GM19468 (cell line): ENCODE results near the gene FDCSP.
"Not testable (repeated sequence)": the region's sequence is repeated elsewhere in the genome, so short reads cannot be mapped to it uniquely, and the experiment has no call there.

Source experiments
- ATAC-seq: cut with Tn5 transposase; IDR thresholded peaks from one replicate; pipeline ENCODE4 v1.9.1; 2021; ENCODE audit warnings: mild to moderate bottlenecking, moderate library complexity, moderate number of reproducible peaks; ENCODE audit not compliant: unreplicated experiment; ENCODE audit errors: extremely low read depth

FDCSP gene

DNA sequence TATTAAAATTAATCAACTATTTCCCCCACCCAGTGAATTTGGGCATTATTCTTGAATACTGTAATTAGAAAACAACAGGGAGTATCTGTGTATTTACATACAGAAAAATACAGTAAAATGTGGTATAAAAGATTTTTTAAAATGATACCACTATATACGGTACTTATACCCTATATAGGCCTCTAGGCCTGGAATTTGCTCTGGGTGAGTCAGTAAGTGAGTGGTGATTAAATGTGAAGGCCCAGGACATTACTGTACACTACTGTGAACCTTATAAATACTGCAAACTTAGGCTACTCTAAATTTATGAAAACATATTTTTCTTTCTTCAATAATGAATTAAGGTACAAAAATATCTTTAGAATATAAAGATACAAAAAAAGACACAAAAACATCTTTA, 10.2 kb downstream of the FDCSP start:
- ATAC-seq, result no peak

DNA sequence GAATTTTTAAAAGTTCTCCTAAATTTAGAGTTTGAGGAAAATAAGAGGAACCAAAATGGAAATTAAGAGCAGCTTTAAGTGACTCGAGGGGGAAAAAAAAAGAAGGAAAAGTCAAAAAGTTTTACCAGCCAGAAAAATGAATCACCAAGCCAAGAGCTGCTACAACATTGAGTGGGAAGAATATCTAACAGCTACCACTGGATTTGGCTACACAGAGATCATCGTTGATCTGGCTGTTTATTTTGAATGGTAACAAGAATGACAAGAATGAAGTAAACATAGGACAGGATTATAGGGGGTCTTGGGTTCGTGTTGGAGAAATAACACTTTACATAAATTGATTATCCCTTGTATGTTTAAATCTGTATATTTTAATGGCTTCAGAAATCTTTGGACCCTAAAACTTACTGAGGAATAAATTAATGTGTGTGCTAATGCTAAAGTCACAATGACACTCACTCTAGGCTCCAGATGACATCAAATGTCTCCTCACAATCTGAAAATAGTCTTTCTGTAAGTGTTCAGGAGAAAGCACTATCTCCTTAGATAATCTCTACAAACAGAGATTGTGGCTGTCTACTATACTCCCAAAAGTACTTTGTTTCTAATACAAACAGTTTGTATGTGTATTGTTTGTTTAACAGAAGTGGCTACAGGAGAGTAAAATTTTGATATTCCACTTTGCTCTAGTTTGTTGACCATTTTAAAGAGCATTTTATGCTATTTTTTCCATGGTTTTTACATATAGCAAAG, 13.4 kb downstream of the FDCSP start:
- no peak for ATAC-seq

DNA sequence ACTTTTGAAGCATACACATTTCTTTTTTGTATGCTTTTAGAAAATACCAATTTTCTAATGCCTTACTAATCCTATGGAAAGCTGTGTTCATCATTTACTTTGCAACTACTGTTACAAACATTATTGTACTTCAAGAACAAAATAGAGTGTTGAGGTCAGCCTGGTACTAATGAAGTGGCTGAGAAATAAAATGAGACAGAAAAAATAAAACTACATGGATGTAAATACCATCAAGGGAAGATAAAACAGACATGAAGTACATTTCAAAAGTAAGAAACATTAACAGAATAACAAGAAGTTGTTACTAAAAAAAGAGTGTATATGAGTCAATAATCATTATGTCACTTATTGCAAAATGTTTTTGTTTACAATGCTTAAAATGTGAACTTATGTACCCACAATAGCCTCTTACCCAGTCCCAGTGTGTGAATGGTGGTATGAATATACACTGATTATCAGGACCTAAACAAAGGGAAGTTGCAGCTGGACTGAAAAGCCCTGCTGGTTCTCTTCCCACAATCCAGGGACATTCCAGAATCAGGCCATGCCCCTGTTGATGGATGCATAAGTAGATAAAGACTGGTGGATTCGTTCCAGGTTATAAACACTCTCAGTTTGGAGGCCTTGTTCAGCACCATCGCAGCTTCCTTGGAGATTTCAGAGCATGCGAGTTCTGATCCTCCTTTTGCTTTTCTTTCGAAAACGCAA, 14.1 kb downstream of the FDCSP start:
- ATAC-seq, result no peak

DNA sequence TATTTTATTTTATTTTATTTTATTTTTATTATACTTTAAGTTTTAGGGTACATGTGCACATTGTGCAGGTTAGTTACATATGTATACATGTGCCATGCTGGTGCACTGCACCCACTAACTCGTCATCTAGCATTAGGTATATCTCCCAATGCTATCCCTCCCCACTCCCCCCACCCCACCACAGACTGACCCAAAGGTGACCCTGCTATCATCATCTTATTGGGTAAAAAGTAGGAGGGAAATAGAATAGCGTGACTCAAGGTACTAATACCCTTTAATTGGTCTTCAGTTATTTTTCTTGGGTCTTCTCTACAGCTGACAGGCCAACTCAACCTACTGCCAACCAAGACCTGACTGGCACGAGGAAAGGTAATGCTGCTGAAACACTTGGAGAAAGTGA, 16.4 kb downstream of the FDCSP start, which contains the start of gene CSN3:
CSN3 (plus strand) TSS at position 301 of the 400 bp plus-strand sequence. CDS start 2,223 bp downstream, outside the sequence.
- not testable (repeated sequence) for ATAC-seq

DNA sequence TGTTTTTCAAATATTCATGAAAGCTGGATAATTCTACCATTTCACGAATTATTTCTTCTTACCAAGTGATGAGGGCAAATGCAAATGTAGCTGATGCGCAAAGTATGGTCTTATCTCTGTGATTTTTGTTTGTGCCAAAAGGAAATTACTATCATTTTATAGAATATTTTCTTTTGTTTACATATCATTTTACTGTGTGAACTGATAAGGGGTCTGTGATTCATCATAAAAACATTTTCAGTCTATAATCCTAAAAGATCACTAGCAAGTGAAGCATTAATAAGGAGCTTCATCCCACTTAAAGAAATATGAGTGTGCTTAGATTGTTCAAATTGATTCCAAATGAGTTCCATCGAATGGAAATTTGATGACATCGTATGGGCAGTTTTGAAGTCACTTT, 17.2 kb downstream of the FDCSP start:
- no peak for ATAC-seq

DNA sequence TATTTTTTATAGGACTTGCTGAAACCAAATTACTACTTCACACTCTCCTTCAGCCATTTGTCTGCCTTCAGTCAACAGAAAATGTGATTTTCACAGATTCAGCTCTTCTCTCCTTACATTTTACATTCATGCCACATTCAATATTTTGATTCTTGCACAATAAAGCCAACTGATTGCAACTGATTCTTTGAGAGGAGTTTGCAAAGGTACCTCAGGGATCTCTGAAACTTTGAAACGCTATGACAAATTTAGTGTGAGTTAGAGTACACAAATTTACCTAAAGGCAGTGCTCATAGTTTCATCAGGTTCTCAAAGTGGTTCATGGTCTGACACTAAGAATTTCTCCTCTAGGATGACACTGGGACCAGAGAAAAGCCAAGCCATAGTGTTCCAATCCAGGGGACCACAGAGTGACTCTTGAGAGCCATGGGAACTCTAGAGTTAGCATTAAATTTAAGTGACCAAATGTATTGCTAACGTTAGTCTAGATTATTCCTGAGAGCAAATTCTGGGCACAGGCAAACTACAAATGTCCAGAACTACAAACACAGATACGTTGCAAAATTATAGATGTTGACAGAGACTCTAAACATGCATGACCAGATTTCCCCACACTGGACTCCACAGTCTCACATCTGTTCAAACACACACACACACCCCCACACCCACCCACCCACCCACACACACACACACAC, 25.5 kb downstream of the FDCSP start:
- ATAC-seq, result no peak

DNA sequence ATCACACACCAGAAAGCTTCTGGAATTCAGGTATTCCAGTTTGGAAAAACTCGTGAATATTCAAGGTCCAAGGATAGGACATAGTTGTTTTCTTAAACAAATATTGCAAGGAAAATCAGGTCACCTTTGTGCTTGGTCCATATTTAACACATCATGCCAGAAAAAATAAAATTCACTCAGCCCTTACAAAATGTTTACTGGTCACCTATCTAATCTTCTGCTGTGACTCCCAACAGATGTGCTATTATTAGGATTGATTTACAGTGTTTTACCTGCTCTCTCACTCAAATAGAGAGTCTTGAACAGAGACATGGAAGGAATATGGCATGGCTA, 26.0 kb downstream of the FDCSP start:
- ATAC-seq, result no peak

DNA sequence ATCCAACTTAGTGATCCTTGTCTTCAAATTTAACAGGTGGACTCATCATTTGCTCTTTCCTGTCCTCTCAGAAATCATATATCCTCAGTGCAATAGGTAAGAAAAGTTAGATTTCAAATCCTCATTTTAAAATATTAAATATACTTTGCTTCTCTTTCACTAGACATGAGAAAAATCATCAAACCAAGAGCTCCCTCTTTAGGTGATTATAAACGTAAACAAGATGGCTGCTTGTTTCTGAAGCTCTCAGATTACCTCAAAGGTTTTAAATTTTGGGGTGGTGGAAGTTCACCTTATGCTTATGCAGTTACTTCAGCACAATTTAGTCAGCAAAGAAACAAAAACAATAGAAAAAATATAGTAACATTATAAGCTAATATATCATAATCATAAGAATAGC, 43.8 kb downstream of the FDCSP start:
- ATAC-seq, result no peak

DNA sequence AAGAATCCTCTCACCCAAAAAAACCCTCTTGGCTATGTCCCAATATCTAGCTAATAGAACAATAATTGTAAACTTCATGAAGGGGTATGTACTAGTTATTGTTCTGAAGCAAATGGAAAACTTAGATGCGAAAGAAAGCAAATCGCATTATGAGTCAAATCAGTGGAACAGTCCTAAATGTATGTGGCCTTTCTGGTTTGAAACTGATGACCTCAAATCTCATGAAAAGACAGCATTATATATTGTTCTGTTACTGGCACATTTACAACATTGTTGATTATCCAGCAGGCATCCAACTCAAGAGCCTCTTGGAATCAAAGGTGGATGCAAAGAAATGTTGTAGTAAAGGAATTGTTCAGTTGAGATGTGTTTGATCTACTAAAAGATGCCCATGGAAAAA, 51.2 kb downstream of the FDCSP start:
- ATAC-seq, result no peak

DNA sequence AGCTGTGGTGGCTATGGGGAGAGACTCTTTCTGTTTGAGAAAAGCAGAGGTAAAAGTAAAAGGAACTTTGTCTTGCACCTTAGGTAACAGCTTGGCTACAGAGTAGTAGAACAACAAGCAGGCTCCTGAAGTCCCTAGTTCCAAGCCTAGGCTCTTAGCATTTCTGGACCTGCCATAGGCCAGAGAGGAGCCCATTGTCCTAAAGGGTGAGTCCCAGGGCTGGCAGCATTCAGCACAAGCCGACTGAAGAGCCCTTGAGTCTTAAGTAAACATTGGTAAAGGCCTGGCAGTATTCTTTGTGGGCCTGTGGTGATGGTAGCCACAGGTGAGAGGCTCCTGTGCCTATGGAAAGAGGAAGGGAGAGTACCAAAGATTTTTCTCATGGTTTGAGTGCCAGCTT, 54.6 kb downstream of the FDCSP start:
- ATAC-seq, result no peak
